GM18508 (cell line): ENCODE results near the gene ZDHHC16.
"Not testable (repeated sequence)": the region's sequence is repeated elsewhere in the genome, so short reads cannot be mapped to it uniquely, and the experiment has no call there.

Experiments
- ATAC-seq: cut with Tn5 transposase; IDR thresholded peaks from one replicate; pipeline ENCODE4 v1.9.1; 2021; ENCODE audit warnings: moderate number of reproducible peaks; ENCODE audit not compliant: insufficient read depth, unreplicated experiment

ZDHHC16 gene

DNA sequence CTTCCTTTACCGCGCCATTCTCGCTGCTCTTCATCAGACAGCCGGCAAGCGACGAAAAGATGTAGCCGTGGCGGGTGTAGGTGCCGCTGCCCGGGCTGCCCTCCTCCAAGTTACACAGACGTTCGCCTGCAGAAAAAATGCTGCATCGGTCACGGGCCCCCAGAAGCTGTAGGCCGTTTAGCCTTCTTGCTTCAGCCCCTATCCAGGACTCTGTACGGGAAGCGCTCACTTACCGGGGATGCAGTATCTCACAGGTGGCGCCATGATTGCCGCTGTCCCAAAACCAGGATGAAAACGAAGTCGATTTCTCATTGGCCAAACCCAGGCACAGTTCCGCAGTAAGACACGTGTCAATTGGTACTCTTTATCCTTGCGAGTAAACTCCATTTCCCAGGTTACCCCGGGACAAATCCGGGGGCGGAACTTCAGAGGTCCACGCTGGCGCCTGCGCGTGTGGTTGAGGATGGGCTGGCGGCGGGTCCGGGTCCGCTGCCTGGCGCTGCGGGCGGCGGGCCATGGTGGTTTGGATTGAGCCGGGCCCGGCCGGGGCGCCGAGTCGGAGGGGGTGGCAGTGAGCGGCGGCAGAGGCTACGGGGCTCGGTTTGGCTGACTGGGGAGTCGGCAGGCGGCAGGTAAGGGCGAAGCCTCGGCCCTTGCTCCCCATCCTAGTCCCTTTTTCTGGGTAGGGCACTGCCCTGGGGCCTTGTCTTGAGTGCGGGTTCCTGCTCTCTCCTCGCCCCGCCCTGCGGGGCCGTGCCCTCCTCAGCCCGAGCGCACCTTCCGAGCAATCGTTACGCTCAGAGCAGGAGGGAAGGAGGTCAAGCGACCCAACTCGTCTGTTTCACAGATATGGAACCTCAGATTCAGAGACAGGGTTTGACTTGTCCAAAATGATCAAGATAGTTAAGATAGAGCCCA lies at the start of gene ZDHHC16, which contains the start of gene EXOSC1:
Gene ZDHHC16 (plus strand): TSS at position 454 of the 918 bp plus-strand sequence. CDS start 5,501 bp downstream, outside the sequence.
Gene EXOSC1 (minus strand): TSS at position 285 of the 918 bp plus-strand sequence. CDS start 21 bp downstream, at position 264.
- peak; percentile 88 for ATAC-seq

- no peak for ATAC-seq
Measured at GRCh38 chr10:97399843-97400545, 46.0 kb upstream of the ZDHHC16 start.

DNA sequence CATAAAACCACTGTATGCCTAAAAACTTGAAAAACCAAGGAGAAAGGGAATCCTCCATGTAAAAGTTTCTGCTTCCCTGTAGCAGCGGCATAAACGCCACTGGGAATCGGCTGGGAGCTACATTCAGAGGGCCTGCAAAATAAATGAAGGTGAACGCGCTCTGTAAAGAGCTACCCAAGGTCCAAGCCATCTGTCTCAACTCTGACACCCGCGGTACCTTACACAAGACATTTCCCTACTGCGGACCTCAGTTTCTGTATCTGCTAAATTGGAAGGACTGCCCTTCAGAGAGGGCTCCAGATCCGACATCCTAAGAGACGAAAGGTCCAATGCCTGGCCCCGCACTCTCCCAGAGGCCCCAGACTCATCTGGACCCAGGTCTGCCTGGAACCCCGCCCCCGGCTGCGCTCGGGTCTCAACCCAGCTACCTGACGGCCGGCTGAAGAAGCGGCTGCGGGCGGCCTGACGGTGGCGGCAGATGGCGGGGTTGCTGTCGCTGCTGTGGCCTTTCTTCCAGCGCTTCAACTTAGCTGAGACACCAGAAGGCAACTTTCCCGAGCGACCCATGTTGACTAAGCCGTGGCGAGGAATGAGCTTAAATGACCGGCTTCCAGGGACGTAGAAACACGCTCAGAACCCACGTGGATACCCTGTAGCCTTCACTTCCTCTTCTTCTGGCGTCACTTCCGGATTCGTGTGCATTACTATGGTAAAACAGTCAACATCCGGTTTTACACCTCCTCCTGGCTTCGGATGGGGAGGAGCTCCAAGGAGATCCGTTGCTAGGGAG lies 45.1 kb upstream of the ZDHHC16 start, which contains the start of gene RRP12:
Gene RRP12 (minus strand): TSS at position 676 of the 790 bp plus-strand sequence. CDS start 109 bp downstream, at position 567.
- ATAC-seq: peak; percentile 76

DNA sequence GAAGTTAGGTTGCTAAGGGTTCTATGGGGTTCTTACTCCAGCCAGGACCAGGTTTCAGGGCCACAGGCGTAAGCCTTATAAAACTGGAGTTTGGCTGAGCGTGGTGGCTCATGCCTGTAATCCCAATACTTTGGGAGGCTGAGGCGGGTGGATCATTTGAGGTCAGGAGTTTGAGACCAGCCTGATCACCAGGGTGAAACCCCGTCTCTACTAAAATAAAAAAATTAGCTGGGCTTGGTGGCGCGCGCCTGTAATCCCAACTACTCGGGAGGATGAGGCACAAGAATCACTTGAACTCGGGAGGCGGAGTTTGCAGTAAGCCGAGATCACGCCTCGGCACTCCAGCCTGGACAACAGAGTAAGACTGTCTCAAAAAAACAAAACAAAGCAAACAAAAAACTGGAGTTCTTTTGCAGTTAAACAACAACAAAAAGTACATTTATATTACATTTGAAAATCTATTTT lies 44.5 kb upstream of the ZDHHC16 start:
- ATAC-seq: no peak

GRCh38 chr10:97404044-97404443 lies 41.9 kb upstream of the ZDHHC16 start:
- ATAC-seq: no peak

DNA sequence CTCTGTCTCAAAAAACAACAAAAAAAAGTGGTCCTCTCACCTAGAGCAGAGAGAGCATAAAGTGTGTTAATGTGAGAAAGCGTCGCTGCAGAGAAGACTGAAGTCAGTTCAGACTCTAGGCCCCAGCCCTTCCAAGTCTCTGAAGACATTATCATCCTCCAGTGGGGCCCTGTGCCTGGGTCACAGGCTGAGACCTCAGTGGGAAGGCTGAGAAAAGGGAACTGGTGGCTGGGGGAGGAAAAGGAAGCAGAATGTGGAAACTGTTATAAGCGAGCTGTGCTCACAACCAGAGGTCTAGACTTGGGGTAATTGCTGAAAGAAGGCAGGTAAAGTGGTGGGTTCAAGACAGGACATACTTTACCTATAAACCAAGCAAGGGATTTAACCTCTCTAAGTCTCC lies 39.9 kb upstream of the ZDHHC16 start:
- ATAC-seq: no peak

GRCh38 chr10:97406483-97406882 lies 39.5 kb upstream of the ZDHHC16 start:
- not testable (repeated sequence) for ATAC-seq

DNA sequence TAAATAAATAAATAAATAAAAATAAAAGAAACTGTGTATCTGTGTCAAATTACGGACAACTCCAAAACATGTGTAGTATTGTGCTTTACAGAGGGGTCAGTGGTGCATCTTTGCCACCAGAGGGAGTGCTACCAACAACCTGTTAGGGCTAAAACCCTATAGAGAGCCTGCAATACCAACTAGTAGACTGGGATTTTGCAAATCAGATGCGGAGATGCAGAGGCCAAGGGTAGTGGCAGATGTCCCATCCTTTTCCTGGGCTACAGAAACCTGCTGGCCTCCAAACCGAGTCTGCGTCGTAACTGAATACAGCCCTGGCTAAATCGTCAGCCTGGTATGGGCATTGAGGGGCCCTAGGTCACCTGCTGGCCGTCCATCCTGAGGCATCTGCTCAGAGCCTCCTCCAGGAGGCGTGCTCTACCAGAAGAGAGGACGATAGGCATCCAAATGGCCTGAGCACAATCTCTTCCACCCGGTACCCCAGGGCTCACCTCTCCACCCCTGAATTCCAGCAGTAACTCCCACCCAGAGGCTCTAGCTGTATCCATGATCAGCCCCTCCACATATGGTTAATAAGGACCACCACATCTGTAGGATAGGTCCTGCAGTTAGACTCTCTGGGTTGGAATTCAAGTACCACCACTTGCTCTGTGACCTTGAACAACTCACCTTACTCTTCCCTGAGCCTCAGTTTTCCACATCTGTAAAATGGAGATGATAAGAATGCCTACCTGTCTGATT lies 38.6 kb upstream of the ZDHHC16 start:
- peak; percentile 72 for ATAC-seq

- ATAC-seq: no peak
Measured at GRCh38 chr10:97407952-97408248, 38.1 kb upstream of the ZDHHC16 start.

- no peak for ATAC-seq
Measured at GRCh38 chr10:97408496-97408992, 37.4 kb upstream of the ZDHHC16 start.

DNA sequence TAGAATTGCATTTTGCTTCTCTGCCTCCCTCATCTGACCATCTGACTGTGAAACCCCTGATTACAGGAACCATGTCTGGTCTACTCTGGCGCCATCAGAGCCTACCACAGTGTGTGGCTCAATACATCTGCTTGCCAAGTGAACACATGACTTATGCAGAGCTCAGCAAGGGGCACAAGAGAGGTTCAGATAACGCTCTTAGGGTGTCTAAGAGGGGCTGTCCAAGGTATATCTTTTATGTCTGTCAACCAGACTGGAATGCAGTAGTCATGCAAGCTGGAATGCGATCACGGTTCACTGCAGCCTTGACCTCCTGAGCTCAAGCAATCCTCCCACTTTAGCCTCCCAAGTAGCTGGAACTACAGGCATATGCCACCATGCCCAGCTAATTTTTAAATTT lies 34.6 kb upstream of the ZDHHC16 start:
- ATAC-seq: no peak

- no peak for ATAC-seq
Measured at GRCh38 chr10:97412891-97413304, 33.1 kb upstream of the ZDHHC16 start.

DNA sequence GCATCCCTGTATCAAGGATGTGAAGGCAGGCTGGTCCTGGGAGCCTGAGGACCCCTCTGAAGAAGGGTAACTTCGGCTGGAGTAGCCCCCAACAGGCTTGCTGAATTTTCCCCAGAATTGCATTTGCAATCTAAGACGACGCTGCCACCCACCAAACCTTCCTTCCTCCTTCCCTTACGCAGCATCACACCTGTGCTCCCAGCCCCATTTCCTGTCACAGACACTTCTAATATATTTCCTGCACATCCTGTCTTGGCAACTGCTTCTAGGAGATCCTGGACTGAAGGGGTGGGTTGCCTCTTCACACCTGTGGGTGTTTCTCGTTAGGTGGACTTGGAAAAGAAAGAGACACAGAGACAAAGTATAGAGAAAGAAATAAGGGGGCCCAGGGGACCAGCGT lies 29.4 kb upstream of the ZDHHC16 start:
- ATAC-seq: no peak

GRCh38 chr10:97423757-97424098 lies 22.2 kb upstream of the ZDHHC16 start:
- ATAC-seq: not testable (repeated sequence)

DNA sequence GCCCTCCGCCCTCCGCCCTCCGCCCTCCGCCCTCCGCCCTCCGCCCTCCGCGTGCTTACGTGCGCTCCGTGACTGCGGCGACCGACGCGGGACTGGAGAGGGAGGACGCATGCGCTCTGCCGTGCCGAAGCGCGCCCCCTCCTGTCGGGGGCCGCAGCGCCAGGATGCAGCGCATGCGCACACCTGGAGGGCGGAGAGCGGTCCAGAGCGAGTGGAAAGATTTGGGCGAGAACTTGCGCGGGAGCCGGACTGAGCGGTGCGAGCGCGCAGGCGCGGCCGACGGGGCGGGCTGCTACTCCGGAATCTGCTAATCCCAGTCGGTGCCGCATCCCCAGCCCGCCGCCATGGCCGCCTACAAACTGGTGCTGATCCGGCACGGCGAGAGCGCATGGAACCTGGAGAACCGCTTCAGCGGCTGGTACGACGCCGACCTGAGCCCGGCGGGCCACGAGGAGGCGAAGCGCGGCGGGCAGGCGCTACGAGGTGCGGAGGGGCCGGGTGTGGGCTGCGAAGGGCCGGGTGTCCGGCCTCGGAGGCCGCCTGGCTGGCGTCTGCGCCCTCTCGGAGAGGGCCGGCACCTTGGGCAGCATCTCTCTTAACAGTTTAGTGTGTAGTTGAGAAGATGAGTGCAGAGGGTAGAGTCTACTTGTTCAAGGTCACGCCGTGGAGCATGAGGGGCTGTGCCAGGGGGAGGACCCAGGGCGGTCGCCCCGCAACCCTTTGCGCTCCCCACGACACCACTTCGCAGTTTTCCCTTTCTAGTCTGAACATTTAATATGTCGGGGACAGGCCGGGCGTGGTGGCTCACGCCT lies 19.8 kb upstream of the ZDHHC16 start, which contains the start of gene PGAM1:
Gene PGAM1 (plus strand): TSS at position 228 of the 812 bp plus-strand sequence. CDS start 117 bp downstream, at position 345.
- peak; percentile 63 for ATAC-seq

DNA sequence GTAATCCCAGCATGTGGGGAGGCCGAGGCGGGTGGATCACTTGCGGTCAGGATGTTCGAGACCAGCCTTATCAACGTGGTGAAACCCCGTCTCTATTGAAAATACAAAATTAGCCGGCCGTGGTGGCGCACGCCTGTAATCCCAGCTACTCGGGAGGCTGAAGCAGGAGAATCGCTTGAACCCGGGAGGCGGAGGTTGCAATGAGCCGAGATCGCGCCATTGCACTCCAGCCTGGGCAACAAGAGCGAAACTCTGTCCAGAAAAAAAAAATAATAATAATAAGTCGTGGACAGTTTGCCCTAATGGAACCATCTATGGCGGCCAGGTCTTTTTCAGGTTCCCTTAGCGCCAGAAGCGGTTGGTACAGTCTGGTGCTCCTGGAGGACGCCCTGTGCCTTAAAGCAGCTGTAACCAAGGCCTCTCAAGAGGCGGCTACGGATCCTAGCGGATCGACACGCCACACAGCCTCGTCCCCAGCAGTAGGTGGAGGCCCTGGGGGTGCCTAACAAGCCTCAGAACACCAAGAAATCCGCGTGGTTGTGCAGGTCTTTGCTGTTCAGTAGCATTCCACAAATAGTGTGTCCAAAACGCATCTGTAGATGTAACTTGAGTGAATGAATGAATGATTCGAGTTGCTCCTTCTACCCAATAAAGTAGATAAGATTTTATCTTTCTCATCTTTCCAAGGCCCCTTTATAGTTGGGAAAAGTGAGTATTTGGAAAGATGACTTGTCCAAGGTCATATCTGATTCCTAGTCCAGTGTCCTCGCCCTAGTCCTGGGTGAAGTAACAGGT lies 19.0 kb upstream of the ZDHHC16 start:
- no peak for ATAC-seq

- ATAC-seq: no peak
Measured at GRCh38 chr10:97427571-97428179, 18.3 kb upstream of the ZDHHC16 start.
